ENCODE data around the gene DIP2C. TPM values are rescaled to one million over a fixed set of nuclear protein-coding genes. Genes with fewer than 3 reads are reported as not detected.
"Not testable (repeated sequence)": the region's sequence is repeated elsewhere in the genome, so short reads cannot be mapped to it uniquely, and the experiment has no call there.

Gene DIP2C
- total RNA-seq, 8 experiments from 2014 or later, result 1.9 to 26.3 (median 19.8) TPM

- H3K4me1 ChIP-seq (replicated peaks in 1 of 2), result peaks cover 5 to 18% of the 10 kb centered on the region in 2 donors
- H3K4me3 ChIP-seq; in situ Hi-C loops (cut with MboI; ENCODE audit: low pct_unique_long_range_greater_than_20kb in 2 of 9, low sequenced_read_pairs in 9 of 9, unreplicated experiment in 9 of 9); H3K27ac ChIP-seq; ATAC-seq (replicated peaks in 6 of 8): not testable (repeated sequence)
- 67 to 100% (median 98%) methylated on average over 1 to 9 of the region's 51 CpGs; no CpG with 5 or more reads in 1 of the 10 experiments for WGBS, 10 experiments
Measured at GRCh38 chr10:632155-632806, 57.2 kb downstream of the DIP2C start.

DNA sequence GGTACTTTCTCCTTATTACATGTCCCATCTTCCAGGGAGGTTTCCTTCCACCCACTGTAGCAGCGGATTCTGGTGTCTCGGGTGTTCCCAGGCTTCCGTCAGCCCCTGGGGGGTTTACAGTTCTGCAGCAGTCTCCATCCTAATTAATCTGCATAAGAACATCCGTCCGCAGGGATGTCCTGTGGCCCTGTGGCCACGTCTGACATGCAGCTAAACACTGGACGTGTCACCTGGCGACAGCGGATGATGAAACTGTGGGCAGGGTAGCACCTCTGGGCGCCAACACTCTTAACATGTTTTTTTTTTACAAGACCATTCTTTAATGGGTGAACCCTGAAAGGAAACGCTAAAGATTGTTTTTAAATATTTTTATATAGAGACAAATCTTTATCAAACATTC lies 58.2 kb downstream of the DIP2C start:
- Histone ChIP-seq H3K4me3 (no peak overlapping the region), H3K27ac (no peak overlapping the region), H3K4me1 (replicated peaks in 1 of 2) (peaks cover 9 to 26% of the 10 kb centered on the region in 2 donors)
- WGBS, 10 experiments, result 61 to 100% (median 90%) methylated on average over 2 to 10 of the region's 11 CpGs; no CpG with 5 or more reads in 2 of the 10 experiments
- ATAC-seq (replicated peaks in 6 of 8), result peak in 3 of 8 experiments; percentile 28 to 53 (median 32)
- in situ Hi-C loops (cut with MboI; ENCODE audit: low pct_unique_long_range_greater_than_20kb in 2 of 9, low sequenced_read_pairs in 9 of 9, unreplicated experiment in 9 of 9), result no loop called here

DNA sequence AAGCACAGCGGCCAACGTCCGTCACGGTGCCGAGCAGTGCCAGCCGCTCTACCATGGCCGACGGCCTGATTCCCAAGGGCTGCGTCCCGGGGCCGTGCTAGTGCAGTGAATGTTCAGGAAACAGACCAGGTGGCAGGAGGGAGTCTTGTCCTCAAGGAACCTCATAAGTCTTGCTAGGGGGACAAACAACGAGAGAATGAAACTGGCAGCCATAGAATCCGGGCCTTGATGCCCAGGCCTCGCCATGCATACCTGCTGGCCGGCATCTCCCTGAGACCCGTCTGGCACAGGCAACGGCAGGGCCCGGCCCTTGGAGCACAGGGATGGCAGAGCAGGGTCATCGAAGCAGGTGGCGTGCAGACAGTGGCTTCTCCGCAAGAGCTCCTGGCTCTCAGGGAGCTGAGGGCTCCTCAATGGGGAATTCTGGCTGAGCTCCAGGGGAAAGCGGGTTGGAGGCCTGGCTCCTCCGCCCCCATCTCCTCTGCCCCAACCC lies 58.8 kb downstream of the DIP2C start:
- in situ Hi-C loops (cut with MboI; ENCODE audit: low pct_unique_long_range_greater_than_20kb in 2 of 9, low sequenced_read_pairs in 9 of 9, unreplicated experiment in 9 of 9), result no loop called here
- peaks cover 16 to 33% of the 10 kb centered on the region in 2 donors for H3K4me1 ChIP-seq (replicated peaks in 1 of 2)
- ATAC-seq (replicated peaks in 6 of 8), result no peak
- H3K27ac ChIP-seq, result no peak overlapping the region
- 89 to 100% (median 96%) methylated on average over 3 to 15 of the region's 23 CpGs; no CpG with 5 or more reads in 3 of the 10 experiments for WGBS, 10 experiments
- H3K4me3 ChIP-seq, result no peak overlapping the region

DNA sequence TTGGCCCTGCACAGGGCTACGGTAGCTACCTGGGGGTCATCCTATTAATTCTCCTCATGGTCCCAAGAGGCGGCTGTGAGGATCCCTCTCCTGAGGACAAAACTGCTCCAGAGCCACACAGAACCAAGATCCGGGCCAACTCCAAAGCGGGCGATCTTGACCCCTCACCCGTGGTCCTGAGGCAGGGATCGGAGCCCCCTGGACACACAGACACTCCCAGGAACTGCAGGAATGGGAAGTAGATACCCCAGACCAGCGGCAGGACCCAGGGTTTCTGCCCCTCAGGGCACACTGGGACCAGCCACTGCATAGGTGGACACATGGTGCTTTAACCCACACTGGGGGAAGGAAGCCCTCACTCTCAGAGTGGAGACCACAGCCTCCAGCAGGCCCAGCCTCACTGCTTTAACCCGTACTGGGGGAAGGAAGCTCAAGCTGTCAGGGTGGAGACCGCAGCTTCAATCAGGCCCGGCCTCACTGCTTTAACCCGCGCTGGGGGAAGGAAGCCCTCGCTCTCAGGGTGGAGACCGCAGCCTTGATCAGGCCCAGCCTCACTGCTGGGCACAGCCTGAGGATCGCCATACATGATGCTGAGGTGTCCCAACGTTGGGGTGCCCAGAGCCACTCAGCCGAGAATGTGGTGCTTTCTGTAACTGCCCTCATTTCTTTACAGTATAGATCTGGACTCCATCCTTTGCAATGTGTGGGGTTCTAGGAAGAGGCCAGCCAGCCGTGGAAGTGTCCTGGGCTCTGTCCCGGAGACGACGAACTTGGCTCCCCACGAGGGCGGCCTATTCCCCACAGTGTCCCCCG lies 60.1 kb downstream of the DIP2C start:
- no peak for ATAC-seq (replicated peaks in 6 of 8)
- H3K4me3 ChIP-seq, result no peak overlapping the region
- H3K27ac ChIP-seq, result no peak overlapping the region
- in situ Hi-C loops (cut with MboI; ENCODE audit: low pct_unique_long_range_greater_than_20kb in 2 of 9, low sequenced_read_pairs in 9 of 9, unreplicated experiment in 9 of 9), result no loop called here
- 50 to 100% (median 100%) methylated on average over 2 to 9 of the region's 25 CpGs; no CpG with 5 or more reads in 1 of the 10 experiments for WGBS, 10 experiments
- peaks cover 28 to 45% of the 10 kb centered on the region in 2 donors for H3K4me1 ChIP-seq (replicated peaks in 1 of 2)

DNA sequence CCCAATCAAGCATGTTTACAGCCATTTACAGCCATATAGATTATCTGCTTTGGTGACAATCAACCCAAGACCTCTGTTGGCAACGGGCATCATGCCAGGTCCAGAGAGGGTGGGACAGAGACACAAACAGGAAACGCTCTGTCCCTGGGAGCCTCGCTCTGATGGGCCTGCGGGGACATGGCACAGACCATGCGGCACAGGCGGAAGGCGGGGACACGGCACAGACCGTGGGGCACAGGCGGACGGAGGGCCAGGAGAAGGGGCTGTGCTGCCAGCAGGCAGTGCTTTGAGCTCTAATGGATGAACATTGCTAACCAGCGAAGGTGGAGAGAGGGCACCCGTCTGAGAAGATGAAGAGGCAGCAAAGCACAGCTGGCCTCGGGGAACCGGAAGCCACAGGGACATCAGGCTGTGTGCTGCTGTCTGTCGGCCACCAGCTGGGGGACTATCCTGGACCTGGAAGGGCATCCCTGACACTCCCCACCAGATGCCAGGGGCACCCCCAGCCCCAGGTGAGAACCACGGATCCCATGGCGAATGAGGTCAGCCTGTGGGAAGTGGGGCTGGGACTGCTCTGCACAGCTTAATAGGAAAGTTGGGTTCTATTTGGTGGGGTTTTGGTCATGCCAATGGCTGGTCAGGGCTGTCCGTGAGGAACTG lies 61.0 kb downstream of the DIP2C start:
- in situ Hi-C loops (cut with MboI; ENCODE audit: low pct_unique_long_range_greater_than_20kb in 2 of 9, low sequenced_read_pairs in 9 of 9, unreplicated experiment in 9 of 9), result no loop called here
- H3K27ac ChIP-seq, result no peak overlapping the region
- peaks cover 36 to 46% of the 10 kb centered on the region in 2 donors for H3K4me1 ChIP-seq (replicated peaks in 1 of 2)
- 76 to 100% (median 100%) methylated on average over 1 to 6 of the region's 19 CpGs; no CpG with 5 or more reads in 2 of the 10 experiments for WGBS, 10 experiments
- no peak overlapping the region for H3K4me3 ChIP-seq
- no peak for ATAC-seq (replicated peaks in 6 of 8)

DNA sequence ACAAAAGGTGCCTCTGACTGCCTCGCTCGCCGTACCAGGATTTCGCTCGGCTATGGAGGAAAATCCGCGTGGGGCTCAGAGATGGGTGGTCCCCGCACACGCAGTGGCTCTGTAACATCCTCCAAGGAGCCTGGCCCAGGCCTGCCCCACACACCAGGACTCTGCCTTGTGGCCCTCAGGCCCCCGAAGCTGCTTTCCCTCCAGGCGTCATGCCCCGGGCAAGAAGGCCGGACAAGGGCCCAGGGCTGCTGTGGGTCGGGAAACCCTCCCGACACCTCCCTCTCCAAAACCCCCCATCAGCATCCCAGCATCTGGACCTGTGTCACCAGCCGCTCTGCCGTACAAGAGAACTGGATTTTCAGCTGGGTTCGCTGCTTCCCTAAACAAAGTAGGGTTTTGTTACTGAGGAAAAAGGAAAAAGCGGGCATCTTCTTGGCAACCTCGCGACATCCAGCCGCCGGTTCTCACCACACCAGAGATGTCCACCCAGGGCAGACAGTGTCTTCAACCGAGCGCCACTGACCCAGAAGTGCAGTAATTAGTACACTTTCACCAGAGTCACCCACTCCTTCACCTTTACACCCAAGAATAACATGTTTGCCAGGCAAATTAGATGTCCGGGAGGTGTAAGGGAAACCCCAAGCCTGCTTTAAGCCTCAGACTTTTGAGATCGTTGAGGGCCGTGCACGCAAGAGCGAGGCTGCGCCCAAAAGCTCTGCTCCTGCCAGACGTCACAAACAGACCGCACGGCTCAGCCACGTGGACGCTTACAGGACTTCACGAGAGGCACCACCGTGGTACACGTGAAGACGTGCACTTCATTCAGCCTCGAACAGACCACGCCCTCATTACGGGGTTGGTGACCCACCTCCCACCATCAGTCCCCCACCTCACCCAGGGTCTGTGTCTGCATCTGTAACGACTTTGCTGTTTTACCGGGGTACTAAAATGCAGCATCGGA lies 62.2 kb downstream of the DIP2C start:
- peak overlapping the region in 1 of 2 donors; percentile 92 for H3K27ac ChIP-seq
- 42 to 100% (median 94%) methylated on average over 2 to 16 of the region's 46 CpGs; no CpG with 5 or more reads in 2 of the 10 experiments for WGBS, 10 experiments
- in situ Hi-C loops (cut with MboI; ENCODE audit: low pct_unique_long_range_greater_than_20kb in 2 of 9, low sequenced_read_pairs in 9 of 9, unreplicated experiment in 9 of 9), result no loop called here
- no peak overlapping the region for H3K4me3 ChIP-seq
- ATAC-seq (replicated peaks in 6 of 8), result no peak
- peaks cover 44 to 50% of the 10 kb centered on the region in 2 donors for H3K4me1 ChIP-seq (replicated peaks in 1 of 2)

GRCh38 chr10:625751-626711 lies 63.4 kb downstream of the DIP2C start:
- H3K4me3 ChIP-seq, result peak overlapping the region in 1 of 5 donors; percentile 14
- no peak for ATAC-seq (replicated peaks in 6 of 8)
- in situ Hi-C loops (cut with MboI; ENCODE audit: low pct_unique_long_range_greater_than_20kb in 2 of 9, low sequenced_read_pairs in 9 of 9, unreplicated experiment in 9 of 9), result no loop called here
- WGBS, 10 experiments, result 50 to 100% (median 62%) methylated on average over 1 to 6 of the region's 21 CpGs; no CpG with 5 or more reads in 3 of the 10 experiments
- peaks cover 54 to 60% of the 10 kb centered on the region in 2 donors for H3K4me1 ChIP-seq (replicated peaks in 1 of 2)
- peak overlapping the region; percentile 83 to 92 for H3K27ac ChIP-seq

DNA sequence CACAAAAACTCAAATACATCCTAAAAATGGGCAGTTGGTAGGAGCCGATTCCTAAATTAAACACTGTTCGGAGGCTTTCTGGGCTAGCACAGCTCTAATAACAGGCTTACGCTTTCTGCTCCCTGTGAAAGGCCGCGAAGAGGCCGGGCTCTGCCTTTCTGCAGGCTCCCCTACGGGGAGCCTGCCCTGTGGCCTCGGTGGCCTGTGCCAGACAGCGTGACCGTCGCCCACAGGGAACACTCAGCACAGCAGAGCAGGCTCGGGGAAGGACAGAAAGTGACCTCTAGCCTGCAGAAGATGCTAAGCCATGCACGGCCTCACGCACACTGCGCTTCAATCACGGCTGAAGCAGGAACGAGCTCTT lies 64.2 kb downstream of the DIP2C start:
- 0 to 89% (median 20%) methylated on average over 1 to 7 of the region's 17 CpGs; no CpG with 5 or more reads in 3 of the 10 experiments for WGBS, 10 experiments
- in situ Hi-C loops (cut with MboI; ENCODE audit: low pct_unique_long_range_greater_than_20kb in 2 of 9, low sequenced_read_pairs in 9 of 9, unreplicated experiment in 9 of 9), result no loop called here
- peaks cover 54 to 56% of the 10 kb centered on the region in 2 donors for H3K4me1 ChIP-seq (replicated peaks in 1 of 2)
- peak overlapping the region; percentile 83 to 92 for H3K27ac ChIP-seq
- peak in 7 of 8 experiments; percentile 40 to 71 (median 65) for ATAC-seq (replicated peaks in 6 of 8)
- peak overlapping the region in 2 of 5 donors; percentile 1 to 14 for H3K4me3 ChIP-seq

DNA sequence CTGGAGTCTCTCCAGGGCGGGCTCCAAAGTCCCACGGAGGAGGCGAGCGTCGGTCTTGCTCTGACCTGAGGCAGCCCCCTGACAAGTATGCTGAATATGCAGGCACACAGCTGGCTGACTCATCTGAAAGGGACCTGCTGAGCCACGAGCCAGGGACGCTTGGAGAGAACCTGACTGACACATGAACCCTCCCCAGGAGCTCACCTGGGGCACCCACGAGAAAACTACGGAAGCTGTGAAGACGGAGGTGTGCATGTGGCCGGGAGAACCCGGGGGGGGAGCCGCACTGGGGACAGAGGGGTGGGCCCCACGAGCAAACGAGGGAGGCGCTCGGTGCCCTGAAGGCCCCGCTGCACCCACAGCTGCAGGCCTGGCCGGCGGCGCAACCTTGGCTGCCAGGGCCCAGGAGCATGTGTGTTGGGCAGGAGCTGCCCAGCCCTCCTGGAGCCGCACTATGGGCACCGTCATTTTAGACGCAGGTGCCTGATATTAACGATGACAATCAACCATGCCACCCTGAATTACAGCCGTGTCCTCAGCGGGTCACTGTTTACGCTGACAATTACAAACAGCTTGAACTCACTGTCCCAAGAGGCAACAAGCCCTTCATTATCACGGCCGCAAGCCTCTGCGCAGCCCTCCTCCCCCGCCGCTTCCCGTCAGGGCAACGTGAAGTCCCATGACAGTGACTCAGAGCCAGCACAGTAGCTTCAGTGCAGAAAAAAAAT lies 64.7 kb downstream of the DIP2C start:
- Histone ChIP-seq H3K27ac (peak overlapping the region; percentile 83 to 92), H3K4me3 (peak overlapping the region in 1 of 5 donors; percentile 17), H3K4me1 (replicated peaks in 1 of 2) (peaks cover 54 to 56% of the 10 kb centered on the region in 2 donors)
- in situ Hi-C loops (cut with MboI; ENCODE audit: low pct_unique_long_range_greater_than_20kb in 2 of 9, low sequenced_read_pairs in 9 of 9, unreplicated experiment in 9 of 9), result loop anchor here in 1 of 9 experiments (25.0 kb wide), 1 partner anchor 112 kb away; no protein-coding TSS in a partner anchor
- ATAC-seq (replicated peaks in 6 of 8), result peak; percentile 76 to 90 (median 80)
- WGBS, 10 experiments, result 0 to 13% (median 8%) methylated on average over 1 to 11 of the region's 35 CpGs; no CpG with 5 or more reads in 4 of the 10 experiments

GRCh38 chr10:624312-624604 lies 65.2 kb downstream of the DIP2C start:
- H3K27ac ChIP-seq, result peak overlapping the region; percentile 83 to 92
- WGBS, 10 experiments, result 56% methylated on average over 4 of the region's 8 CpGs; no CpG with 5 or more reads in 9 of the 10 experiments
- peaks cover 54 to 56% of the 10 kb centered on the region in 2 donors for H3K4me1 ChIP-seq (replicated peaks in 1 of 2)
- in situ Hi-C loops (cut with MboI; ENCODE audit: low pct_unique_long_range_greater_than_20kb in 2 of 9, low sequenced_read_pairs in 9 of 9, unreplicated experiment in 9 of 9), result loop anchor here in 1 of 9 experiments (25.0 kb wide), 1 partner anchor 112 kb away; no protein-coding TSS in a partner anchor
- ATAC-seq (replicated peaks in 6 of 8), result peak in 3 of 8 experiments; percentile 9 to 40 (median 16)
- H3K4me3 ChIP-seq, result no peak overlapping the region

Measured in motor neuron (in vitro differentiated cells).